ENCODE data around the gene TBCD. TPM values are rescaled to one million over a fixed set of nuclear protein-coding genes. Genes with fewer than 3 reads are reported as not detected.
"Not testable (repeated sequence)": the region's sequence is repeated elsewhere in the genome, so short reads cannot be mapped to it uniquely, and the experiment has no call there.

Gene TBCD
- total RNA-seq, 3 donors from 2014 or later = 41.3 to 76.0 (median 55.4) TPM

- H3K9me3 ChIP-seq = no peaks in the 10 kb centered on the region
- intact Hi-C loops (cut with DNase I, micrococcal nuclease) = no loop called here
- no peak for TF ChIP-seq CTCF (IDR thresholded peaks at IDR 0.05)
- DNase-seq (no peak), ATAC-seq (no peak)
- H3K36me3 ChIP-seq (ENCODE audit: low read depth) = no peaks in the 10 kb centered on the region
- peaks cover 16% of the 10 kb centered on the region for H3K4me1 ChIP-seq (ENCODE audit: low read depth)
- no peak overlapping the region for H3K4me3 ChIP-seq
These were observed 17.2 kb downstream of the TBCD start for GRCh38 chr17:82769041-82769440.

GRCh38 chr17:82772026-82772425 lies 20.2 kb downstream of the TBCD start:
- H3K4me3 ChIP-seq = no peak overlapping the region
- no peaks in the 10 kb centered on the region for H3K36me3 ChIP-seq (ENCODE audit: low read depth)
- intact Hi-C loops (cut with DNase I, micrococcal nuclease) = no loop called here
- H3K4me1 ChIP-seq (ENCODE audit: low read depth) = peaks cover 13% of the 10 kb centered on the region
- H3K9me3 ChIP-seq = no peaks in the 10 kb centered on the region
- peak; percentile 55 to 65 (median 62) for DNase-seq
- ATAC-seq = peak; percentile 91
- TF ChIP-seq CTCF (IDR thresholded peaks at IDR 0.05) = no peak

GRCh38 chr17:82774456-82774855 lies 22.6 kb downstream of the TBCD start:
- intact Hi-C loops (cut with DNase I, micrococcal nuclease); H3K4me3 ChIP-seq: not testable (repeated sequence)

GRCh38 chr17:82775001-82775823 lies 23.3 kb downstream of the TBCD start:
- Histone ChIP-seq H3K36me3 (ENCODE audit: low read depth) (no peaks in the 10 kb centered on the region), H3K4me3 (no peak overlapping the region), H3K9me3 (no peaks in the 10 kb centered on the region), H3K4me1 (ENCODE audit: low read depth) (peaks cover 13% of the 10 kb centered on the region)
- TF ChIP-seq CTCF (IDR thresholded peaks at IDR 0.05) = peak; percentile 83
- DNase-seq (peak; percentile 72 to 83 (median 82)), ATAC-seq (peak; percentile 73)
- intact Hi-C loops (cut with DNase I, micrococcal nuclease) = no loop called here

More at GRCh38 chr17:82774456-82774855, 22.6 kb downstream of the TBCD start:
- peaks cover 13% of the 10 kb centered on the region for H3K4me1 ChIP-seq (ENCODE audit: low read depth)
- ATAC-seq; DNase-seq; H3K9me3 ChIP-seq; H3K36me3 ChIP-seq (ENCODE audit: low read depth): not testable (repeated sequence)

- TF ChIP-seq CTCF (IDR thresholded peaks at IDR 0.05) = no peak
- DNase-seq = no peak
- intact Hi-C loops (cut with DNase I, micrococcal nuclease) = no loop called here
- Histone ChIP-seq H3K9me3 (no peaks in the 10 kb centered on the region), H3K36me3 (ENCODE audit: low read depth) (no peaks in the 10 kb centered on the region), H3K4me3 (no peak overlapping the region), H3K4me1 (ENCODE audit: low read depth) (peaks cover 13% of the 10 kb centered on the region)
- no peak for ATAC-seq
These were observed 24.6 kb downstream of the TBCD start for GRCh38 chr17:82776454-82776853.

- H3K4me1 ChIP-seq (ENCODE audit: low read depth); DNase-seq; intact Hi-C loops (cut with DNase I, micrococcal nuclease); H3K9me3 ChIP-seq; ATAC-seq; H3K36me3 ChIP-seq (ENCODE audit: low read depth); H3K4me3 ChIP-seq: not testable (repeated sequence)
These were observed 26.0 kb downstream of the TBCD start for GRCh38 chr17:82777778-82778375.

Data from mucosa of descending colon (tissue), 3 donors.